B cell (primary cell): ENCODE results near the gene TOMM40L. TPM values are rescaled to one million over a fixed set of nuclear protein-coding genes. Genes with fewer than 3 reads are reported as not detected.

Experiments
- ATAC-seq: fragments of 200-7000 bp; cut with Tn5 transposase; one replicate; pipeline ENCODE4 v1.10.0; 2021; ENCODE audit warnings: low read depth, mild to moderate bottlenecking, moderate number of reproducible peaks, moderate library complexity
- CTCF ChIA-PET: fragments of 350-600 bp; sonication (Branson Sonifier 250); formaldehyde crosslinking; loops from one replicate; lab custom pipeline; 2021; ENCODE audit warnings: antibody characterized with exemption, inconsistent platforms; lab: Charles Lee
- POLR2A ChIA-PET: fragments of 350-600 bp; sonication (Branson Sonifier 250); formaldehyde crosslinking; loops from one replicate; lab custom pipeline; 2021; ENCODE audit warnings: antibody characterized with exemption; lab: Charles Lee
- DNase-seq: peaks from one replicate; pipeline ENCODE4 v3.0.0; 2013
- H2AFZ ChIP-seq: 2 replicates; pipeline ENCODE4 v1.6.1; 2012; ENCODE audit warnings: mild to moderate bottlenecking, low read depth, low read length; ENCODE audit not compliant: insufficient read depth, poor library complexity, severe bottlenecking
- H3K27ac ChIP-seq, 2 donors: 1 replicate in 1 of 2; 2 replicates in 1 of 2; pipeline ENCODE4 v1.5.1; 2012 to 2013; ENCODE audit warnings: low read length in 2 of 2, mild to moderate bottlenecking in 2 of 2, moderate library complexity in 1 of 2
- H3K27me3 ChIP-seq, 4 experiments: fragments of 200-600 bp in 1 of 4; sonication (generic) in 1 of 4; replicated peaks in 1 of 4; 1 replicate in 2 of 4; 2 replicates in 2 of 4; pipeline versions ENCODE4 v1.6.1 to v1.7.0; 2013 to 2016; ENCODE audit warnings: low read length in 3 of 4, mild to moderate bottlenecking in 2 of 4, mixed read lengths in 1 of 4, moderate library complexity in 1 of 4; ENCODE audit not compliant: insufficient read depth in 4 of 4, control insufficient read depth in 3 of 4; ENCODE audit errors: control extremely low read depth in 1 of 4
- H3K36me3 ChIP-seq, 2 experiments: replicated peaks in 1 of 2; 1 replicate in 1 of 2; 2 replicates in 1 of 2; pipeline versions ENCODE4 v1.6.1 to v1.7.1; 2013; ENCODE audit warnings: low read length in 1 of 2; ENCODE audit not compliant: insufficient read depth in 2 of 2, control insufficient read depth in 1 of 2; ENCODE audit errors: control extremely low read depth in 1 of 2, extremely low read depth in 1 of 2
- H3K4me1 ChIP-seq, 2 donors: fragments of 200-600 bp in 1 of 2; sonication (generic) in 1 of 2; 1 replicate in 1 of 2; 2 replicates in 1 of 2; pipeline versions ENCODE4 v1.5.1 to v1.6.1; 2013 to 2017; ENCODE audit warnings: low read length in 2 of 2; ENCODE audit not compliant: control insufficient read depth in 2 of 2, insufficient read depth in 2 of 2
- H3K4me2 ChIP-seq: replicated peaks from 2 replicates; pipeline ENCODE3; 2012; ENCODE audit warnings: mild to moderate bottlenecking, low read depth, low read length; ENCODE audit not compliant: poor library complexity, severe bottlenecking
- H3K4me3 ChIP-seq, 5 experiments: fragments of 200-600 bp in 1 of 5; sonication (generic) in 1 of 5; 1 replicate in 3 of 5; 2 replicates in 2 of 5; pipeline versions ENCODE4 v1.5.1 to v1.7.0; 2011 to 2016; ENCODE audit warnings: low read length in 4 of 5, mild to moderate bottlenecking in 4 of 5, low read depth in 2 of 5, control low read depth in 1 of 5, moderate library complexity in 1 of 5; ENCODE audit not compliant: insufficient read depth in 1 of 5; ENCODE audit errors: control extremely low read depth in 1 of 5, extremely low read depth in 1 of 5
- H3K79me2 ChIP-seq: fragments of 200-600 bp; sonication (generic); one replicate; pipeline ENCODE4 v1.6.0; 2016; ENCODE audit warnings: low read length; ENCODE audit not compliant: control insufficient read depth, insufficient read depth
- H3K9ac ChIP-seq: fragments of 200-600 bp; sonication (generic); 2 replicates; pipeline ENCODE4 v1.6.1; 2017; ENCODE audit warnings: mild to moderate bottlenecking, low read length, moderate library complexity
- H3K9me3 ChIP-seq, 3 donors: one replicate each; pipeline versions ENCODE4 v1.6.1 to v1.7.1; 2013; ENCODE audit warnings: low read length in 2 of 3; ENCODE audit not compliant: control insufficient read depth in 2 of 3, insufficient read depth in 1 of 3; ENCODE audit errors: control extremely low read depth in 1 of 3
- H4K20me1 ChIP-seq: 2 replicates; pipeline ENCODE4 v1.6.0; 2012; ENCODE audit warnings: mild to moderate bottlenecking, low read length; ENCODE audit not compliant: insufficient read depth, control insufficient read depth, poor library complexity, severe bottlenecking
- H3K27ac Mint-ChIP-seq: one replicate; pipeline ENCODE4 v1.8.0; 2021; ENCODE audit warnings: mixed read lengths
- H3K27me3 Mint-ChIP-seq: one replicate; pipeline ENCODE4 v1.8.0; 2021; ENCODE audit warnings: mixed read lengths
- H3K4me1 Mint-ChIP-seq: one replicate; pipeline ENCODE4 v1.8.0; 2021; ENCODE audit warnings: mixed read lengths
- H3K4me3 Mint-ChIP-seq: one replicate; pipeline ENCODE4 v1.8.0; 2021; ENCODE audit warnings: mixed read lengths
- H3K9me3 Mint-ChIP-seq: one replicate; pipeline ENCODE4 v1.8.0; 2022; ENCODE audit warnings: mixed read lengths; ENCODE audit not compliant: insufficient read depth
- EZH2 ChIP-seq: IDR thresholded peaks from 2 replicates; pipeline ENCODE4 v1.6.1; 2012; ENCODE audit warnings: borderline replicate concordance, low read depth, mild to moderate bottlenecking, moderate library complexity, low read length; ENCODE audit not compliant: insufficient read depth, poor library complexity, severe bottlenecking
- WGBS: methylation state at CpG from one replicate; pipeline ENCODE4 v1.1.5; 2013; ENCODE audit warnings: missing lambda C conversion rate; ENCODE audit not compliant: insufficient coverage; 5-methylcytosine and 5-hydroxymethylcytosine counted together
- intact Hi-C: fragments of 100-400 bp; cut with micrococcal nuclease; formaldehyde crosslinking; loops from one replicate; pipeline ENCODE4 v1.10.0; 2022
- polyA plus RNA-seq: library from polyadenylated mRNA; depleted of rRNA; stranded (reverse); fragments of >200 nt; gene quantifications from 2 replicates; pipeline ENCODE4 v1.2.3, GENCODE V29; 2012
- total RNA-seq, 2 donors: library from RNA; stranded (reverse); fragments of 120-200 nt in 1 of 2; gene quantifications; 1 replicate in 1 of 2; 2 replicates in 1 of 2; pipeline versions ENCODE4 v1.2.3 to v1.2.4, GENCODE V29; 2013 to 2022
- TF ChIP-seq, protein P1 (sequence below): fragments of 200-600 bp; IDR thresholded peaks from one replicate; pipeline ENCODE4 v1.8.0; 2022; ENCODE audit warnings: antibody characterized with exemption, mild to moderate bottlenecking

Gene TOMM40L
- total and polyA plus RNA-seq, 2 donors (not counting 1 experiment from before 2014, with no cell fraction given): 6.5 to 9.2 TPM

DNA sequence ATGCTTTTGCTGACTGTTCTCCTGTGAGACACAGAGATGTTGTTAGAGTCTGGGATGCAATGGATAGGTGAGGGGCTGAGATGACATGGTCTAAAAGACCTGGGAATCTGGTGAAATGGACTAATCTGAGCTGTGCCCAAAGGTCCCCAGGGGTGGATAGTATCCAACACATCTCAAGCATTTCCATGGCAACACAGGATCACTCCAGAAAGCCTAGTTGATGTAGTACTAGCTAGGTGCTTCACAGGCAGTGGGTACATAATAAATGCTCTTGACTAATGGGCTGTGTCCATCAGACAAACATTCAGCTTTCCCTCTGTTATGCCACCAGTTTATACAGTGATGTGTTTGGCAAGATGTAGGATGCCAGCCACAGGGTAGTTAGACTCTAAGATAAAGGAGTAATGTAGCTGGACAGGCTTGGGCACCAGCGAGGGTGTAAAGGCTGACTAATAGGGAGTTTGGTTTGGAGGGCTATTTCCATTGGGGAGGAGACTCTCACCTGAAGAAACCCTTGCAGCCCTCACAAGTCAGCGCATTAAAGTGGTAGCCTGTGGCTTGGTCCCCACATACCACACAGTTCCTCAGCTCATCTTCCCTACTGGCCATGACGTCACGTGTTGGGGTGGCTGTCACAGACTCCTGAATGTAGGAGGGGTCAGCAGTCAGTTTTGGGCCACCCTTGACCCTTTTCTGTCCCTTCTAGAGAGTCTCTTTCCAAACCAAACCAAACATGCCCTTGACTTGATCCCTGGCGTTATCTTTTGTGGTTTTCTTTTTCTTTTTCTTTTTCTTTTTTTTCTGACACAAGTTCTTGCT, 10.3 kb downstream of the TOMM40L start:
- no peak for TF ChIP-seq EZH2
- TF ChIP-seq, protein P1, sequence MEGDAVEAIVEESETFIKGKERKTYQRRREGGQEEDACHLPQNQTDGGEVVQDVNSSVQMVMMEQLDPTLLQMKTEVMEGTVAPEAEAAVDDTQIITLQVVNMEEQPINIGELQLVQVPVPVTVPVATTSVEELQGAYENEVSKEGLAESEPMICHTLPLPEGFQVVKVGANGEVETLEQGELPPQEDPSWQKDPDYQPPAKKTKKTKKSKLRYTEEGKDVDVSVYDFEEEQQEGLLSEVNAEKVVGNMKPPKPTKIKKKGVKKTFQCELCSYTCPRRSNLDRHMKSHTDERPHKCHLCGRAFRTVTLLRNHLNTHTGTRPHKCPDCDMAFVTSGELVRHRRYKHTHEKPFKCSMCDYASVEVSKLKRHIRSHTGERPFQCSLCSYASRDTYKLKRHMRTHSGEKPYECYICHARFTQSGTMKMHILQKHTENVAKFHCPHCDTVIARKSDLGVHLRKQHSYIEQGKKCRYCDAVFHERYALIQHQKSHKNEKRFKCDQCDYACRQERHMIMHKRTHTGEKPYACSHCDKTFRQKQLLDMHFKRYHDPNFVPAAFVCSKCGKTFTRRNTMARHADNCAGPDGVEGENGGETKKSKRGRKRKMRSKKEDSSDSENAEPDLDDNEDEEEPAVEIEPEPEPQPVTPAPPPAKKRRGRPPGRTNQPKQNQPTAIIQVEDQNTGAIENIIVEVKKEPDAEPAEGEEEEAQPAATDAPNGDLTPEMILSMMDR: no peak
- ChIA-PET CTCF (interaction anchor here (0.6 to 2.5 kb wide), 3 partner anchors 10 to 146 kb away, joined by 5 to 8 read pairs (median 7); partner anchors contain the start of gene TOMM40L), POLR2A (no interaction called here)
- no peak overlapping the region for H3K27ac Mint-ChIP-seq
- H3K27me3 Mint-ChIP-seq: peaks cover 28% of the 10 kb centered on the region
- Histone ChIP-seq H3K36me3 (no peaks in the 10 kb centered on the region), H3K9me3 (no peaks in the 10 kb centered on the region), H3K27ac (no peak overlapping the region), H2AFZ (no peak overlapping the region), H3K79me2 (no peaks in the 10 kb centered on the region), H3K9ac (no peak overlapping the region), H3K4me1 (no peaks in the 10 kb centered on the region), H3K4me2 (no peak overlapping the region), H3K4me3 (no peak overlapping the region), H3K27me3 (peaks cover 0 to 15% (median 0%) of the 10 kb centered on the region in 4 experiments), H4K20me1 (no peaks in the 10 kb centered on the region)
- intact Hi-C loops: no loop called here
- H3K9me3 Mint-ChIP-seq: no peaks in the 10 kb centered on the region
- DNase-seq (no peak), ATAC-seq (no peak)
- H3K4me3 Mint-ChIP-seq: no peak overlapping the region
- no CpG with 5 or more reads among the region's 5 CpGs for WGBS
- no peaks in the 10 kb centered on the region for H3K4me1 Mint-ChIP-seq

DNA sequence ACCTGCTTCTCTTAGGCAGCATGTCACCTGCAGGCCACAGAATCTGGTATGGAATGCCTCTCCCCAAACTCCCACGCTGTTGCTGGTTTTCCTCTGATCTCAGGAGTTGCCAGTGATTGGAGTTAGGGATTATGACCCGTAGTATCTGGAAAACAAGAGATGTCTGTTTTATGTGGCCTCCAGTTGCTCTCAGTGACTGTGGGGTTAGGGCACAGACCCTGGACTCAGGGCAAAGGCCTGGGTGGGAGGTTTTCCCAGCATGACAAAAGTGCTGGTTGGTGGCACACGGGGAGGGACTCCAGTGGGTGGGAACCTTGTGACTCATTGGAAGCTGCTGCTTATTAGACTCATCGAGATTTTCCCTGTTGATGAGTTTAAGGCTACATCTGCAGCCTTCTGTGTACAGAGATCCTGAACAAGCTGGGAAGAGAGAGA, 12.2 kb downstream of the TOMM40L start, which contains the start of gene NR1I3:
Gene NR1I3 (minus strand): TSS at position 165 of the 435 bp plus-strand sequence. CDS start 1,638 bp downstream, outside the sequence.
- H3K4me3 ChIP-seq: no peak within 1 kb of the TSS
- no peak within 1 kb of the TSS for H3K4me3 Mint-ChIP-seq
- no peaks in the 10 kb centered on the region for H3K9me3 Mint-ChIP-seq
- intact Hi-C loops: no loop called here
- WGBS: 88% methylated on average over 4 of the region's 4 CpGs
- H3K4me1 Mint-ChIP-seq: peaks cover 2% of the 10 kb centered on the region
- ATAC-seq: no peak
- no peaks in the 10 kb centered on the region for H3K36me3 ChIP-seq
- no peaks in the 10 kb centered on the region for H3K9me3 ChIP-seq
- CTCF ChIA-PET: interaction anchor here (0.7 to 1.5 kb wide), 4 partner anchors 10 to 144 kb away, joined by 3 to 6 read pairs (median 4); no protein-coding TSS in a partner anchor
- H4K20me1 ChIP-seq: no peaks in the 10 kb centered on the region
- no peak within 1 kb of the TSS for H2AFZ ChIP-seq
- TF ChIP-seq, protein P1: no peak
- no peak for TF ChIP-seq EZH2
- no peak within 1 kb of the TSS for H3K9ac ChIP-seq
- no peaks in the 10 kb centered on the region for H3K79me2 ChIP-seq
- H3K27me3 ChIP-seq: peaks cover 0 to 15% (median 0%) of the 10 kb centered on the region in 4 experiments
- H3K27me3 Mint-ChIP-seq: peaks cover 28% of the 10 kb centered on the region
- POLR2A ChIA-PET: no interaction called here
- DNase-seq: no peak
- H3K4me2 ChIP-seq: no peak within 1 kb of the TSS
- no peaks in the 10 kb centered on the region for H3K4me1 ChIP-seq
- no peak within 1 kb of the TSS for H3K27ac Mint-ChIP-seq
- no peak within 1 kb of the TSS for H3K27ac ChIP-seq
